H1 (cell line): ENCODE measurements around the gene ZFAND6. TPM values are rescaled to one million over a fixed set of nuclear protein-coding genes. Genes with fewer than 3 reads are reported as not detected.

Source experiments
- CTCF ChIA-PET: fragments of 300-600 bp; sonication (Branson Sonifier 250); formaldehyde crosslinking; loops from one replicate; lab custom pipeline; 2021; ENCODE audit not compliant: partially characterized antibody; lab: Charles Lee
- POLR2A ChIA-PET: fragments of 300-600 bp; sonication (Branson Sonifier 250); formaldehyde crosslinking; loops from one replicate; lab custom pipeline; 2021; ENCODE audit warnings: inconsistent platforms; ENCODE audit not compliant: partially characterized antibody; lab: Charles Lee
- DNase-seq, 2 experiments: peaks; one replicate each; pipeline versions ENCODE4 v3.0.0 to v3.0.0-alpha.2; 2010 to 2022; ENCODE audit warnings: low spot score in 2 of 2, low read depth in 1 of 2, mixed read lengths in 1 of 2
- FAIRE-seq: peaks from 2 replicates; lab custom pipeline; 2011; peaks lifted over from hg19 to GRCh38; lab: Jason Lieb, UNC
- H2AFZ ChIP-seq: 2 replicates; pipeline ENCODE4 v1.8.1; 2012; ENCODE audit warnings: low read length, inconsistent platforms
- H2AK5ac ChIP-seq: 2 replicates; pipeline ENCODE4 v1.6.1; 2013; ENCODE audit warnings: low read depth, low read length
- H2BK120ac ChIP-seq: replicated peaks from 2 replicates; pipeline ENCODE3; 2013; ENCODE audit warnings: low read depth, low read length, inconsistent platforms
- H2BK12ac ChIP-seq: 2 replicates; pipeline ENCODE4 v1.6.1; 2013; ENCODE audit warnings: low read depth, low read length
- H2BK15ac ChIP-seq: 2 replicates; pipeline ENCODE4 v1.6.1; 2013; ENCODE audit warnings: low read length
- H2BK20ac ChIP-seq: 2 replicates; pipeline ENCODE4 v1.6.1; 2013; ENCODE audit warnings: low read length
- H2BK5ac ChIP-seq: 2 replicates; pipeline ENCODE4 v1.6.1; 2013; ENCODE audit warnings: low read depth, low read length
- H3K14ac ChIP-seq: 2 replicates; pipeline ENCODE4 v1.6.1; 2013; ENCODE audit warnings: inconsistent platforms; ENCODE audit not compliant: insufficient read length
- H3K18ac ChIP-seq: 2 replicates; pipeline ENCODE4 v1.6.1; 2013; ENCODE audit warnings: low read length; ENCODE audit errors: extremely low read depth
- H3K23ac ChIP-seq: 2 replicates; pipeline ENCODE4 v1.6.1; 2013; ENCODE audit warnings: inconsistent platforms; ENCODE audit not compliant: insufficient read length
- H3K23me2 ChIP-seq: 2 replicates; pipeline ENCODE4 v1.6.1; 2013; ENCODE audit warnings: low read depth, low read length
- H3K27ac ChIP-seq: 2 replicates; pipeline ENCODE4 v1.6.1; 2011; ENCODE audit warnings: low read depth, low read length, inconsistent platforms
- H3K27me3 ChIP-seq, 4 experiments: replicated peaks in 1 of 4; 1 replicate in 1 of 4; 2 replicates in 3 of 4; pipeline versions ENCODE4 v1.6.1 to v1.8.1; 2011 to 2013; ENCODE audit warnings: low read length in 3 of 4, mild to moderate bottlenecking in 3 of 4, inconsistent platforms in 2 of 4, mixed read lengths in 2 of 4, moderate library complexity in 1 of 4; ENCODE audit not compliant: control insufficient read depth in 3 of 4, insufficient read depth in 3 of 4; ENCODE audit errors: extremely low read depth in 1 of 4
- H3K36me3 ChIP-seq, 4 experiments: 2 replicates each; pipeline versions ENCODE4 v1.6.1 to v1.8.1; 2011 to 2013; ENCODE audit warnings: mild to moderate bottlenecking in 4 of 4, low read length in 3 of 4, moderate library complexity in 2 of 4, control low read depth in 1 of 4, inconsistent platforms in 1 of 4; ENCODE audit not compliant: insufficient read depth in 4 of 4, control insufficient read depth in 2 of 4
- H3K4ac ChIP-seq: replicated peaks from 2 replicates; pipeline ENCODE3; 2013; ENCODE audit warnings: low read length, low read depth, mixed read lengths, inconsistent platforms; ENCODE audit not compliant: insufficient read length
- H3K4me1 ChIP-seq, 4 experiments: replicated peaks in 1 of 4; 1 replicate in 1 of 4; 2 replicates in 3 of 4; pipeline versions ENCODE4 v1.6.1 to v1.8.1; 2011 to 2013; ENCODE audit warnings: low read length in 3 of 4, inconsistent platforms in 2 of 4, mixed read lengths in 1 of 4; ENCODE audit not compliant: insufficient read depth in 4 of 4, control insufficient read depth in 3 of 4
- H3K4me2 ChIP-seq, 2 experiments: 2 replicates each; pipeline versions ENCODE4 v1.6.1 to v1.8.1; 2011 to 2013; ENCODE audit warnings: low read depth in 2 of 2, low read length in 2 of 2, control low read depth in 1 of 2, inconsistent platforms in 1 of 2, mild to moderate bottlenecking in 1 of 2; ENCODE audit not compliant: insufficient read depth in 1 of 2
- H3K4me3 ChIP-seq, 4 experiments: fragments of 200-600, 300-600 bp in 1 of 4; sonication (generic), shearing (Covaris generic), sonication (Bioruptor Twin) in 1 of 4; 2 replicates each; pipeline versions ENCODE4 v1.5.1 to v1.8.1; 2011 to 2016; ENCODE audit warnings: low read length in 4 of 4, low read depth in 3 of 4, control low read depth in 2 of 4, inconsistent platforms in 2 of 4, mild to moderate bottlenecking in 2 of 4, mixed read lengths in 1 of 4, moderate library complexity in 1 of 4; ENCODE audit not compliant: insufficient read depth in 2 of 4; ENCODE audit errors: extremely low read depth in 1 of 4
- H3K56ac ChIP-seq: replicated peaks from 2 replicates; pipeline ENCODE3; 2013; ENCODE audit warnings: low read depth, mild to moderate bottlenecking, mixed read lengths, low read length, inconsistent platforms; ENCODE audit not compliant: insufficient read length
- H3K79me1 ChIP-seq: 2 replicates; pipeline ENCODE4 v1.6.1; 2013; ENCODE audit warnings: low read depth, low read length, control low read depth
- H3K79me2 ChIP-seq, 2 experiments: 2 replicates each; pipeline versions ENCODE4 v1.6.1 to v1.8.1; 2012 to 2013; ENCODE audit warnings: low read length in 2 of 2, mild to moderate bottlenecking in 2 of 2, inconsistent platforms in 1 of 2; ENCODE audit not compliant: insufficient read depth in 2 of 2, control insufficient read depth in 1 of 2
- H3K9ac ChIP-seq, 4 experiments: replicated peaks in 1 of 4; 1 replicate in 1 of 4; 2 replicates in 3 of 4; pipeline versions ENCODE4 v1.6.1 to v1.8.1; 2011 to 2013; ENCODE audit warnings: low read depth in 3 of 4, low read length in 3 of 4, control low read depth in 2 of 4, mild to moderate bottlenecking in 2 of 4, moderate library complexity in 2 of 4, inconsistent platforms in 1 of 4; ENCODE audit errors: extremely low read depth in 1 of 4
- H3K9me3 ChIP-seq, 2 experiments: 2 replicates each; pipeline versions ENCODE4 v1.6.1 to v1.8.1; 2012 to 2013; ENCODE audit warnings: mild to moderate bottlenecking in 2 of 2, moderate library complexity in 2 of 2, control low read depth in 1 of 2, inconsistent platforms in 1 of 2, low read depth in 1 of 2, low read length in 1 of 2, mixed read lengths in 1 of 2; ENCODE audit not compliant: insufficient read depth in 2 of 2
- H4K20me1 ChIP-seq, 2 experiments: replicated peaks in 1 of 2; 2 replicates each; pipeline versions ENCODE3 to v1.8.1; 2011 to 2013; ENCODE audit warnings: inconsistent platforms in 2 of 2, low read length in 2 of 2, mild to moderate bottlenecking in 1 of 2; ENCODE audit not compliant: insufficient read depth in 2 of 2, control insufficient read depth in 1 of 2
- H4K5ac ChIP-seq: 2 replicates; pipeline ENCODE4 v1.6.1; 2013; ENCODE audit warnings: low read length, low read depth, mixed read lengths, inconsistent platforms; ENCODE audit not compliant: insufficient read length
- H4K8ac ChIP-seq: 2 replicates; pipeline ENCODE4 v1.8.0; 2013; ENCODE audit warnings: mild to moderate bottlenecking, moderate library complexity, low read length, inconsistent platforms; ENCODE audit not compliant: insufficient read depth; ENCODE audit errors: extremely low read depth
- H4K91ac ChIP-seq: replicated peaks from 2 replicates; pipeline ENCODE3; 2013; ENCODE audit warnings: low read length, mixed read lengths, inconsistent platforms; ENCODE audit not compliant: insufficient read length
- CBX5 ChIP-seq: fragments of 300-800, 300-1000 bp; sonication (generic); IDR thresholded peaks from 2 replicates; pipeline ENCODE4 v1.7.1; 2016; ENCODE audit warnings: antibody characterized with exemption, low read length, low read depth
- CREB1 ChIP-seq: IDR thresholded peaks from 2 replicates; pipeline ENCODE4 v1.6.1; 2012; ENCODE audit warnings: inconsistent platforms
- EGR1 ChIP-seq: IDR thresholded peaks from 2 replicates; pipeline ENCODE4 v1.6.1; 2011; ENCODE audit warnings: low read depth, low read length, borderline replicate concordance
- EP300 ChIP-seq, 2 experiments: IDR thresholded peaks; 1 replicate in 1 of 2; 2 replicates in 1 of 2; pipeline ENCODE4 v1.6.1; 2011 to 2012; ENCODE audit warnings: low read depth in 2 of 2, low read length in 2 of 2, mild to moderate bottlenecking in 2 of 2, borderline replicate concordance in 1 of 2, inconsistent platforms in 1 of 2, moderate library complexity in 1 of 2
- KDM5A ChIP-seq: fragments of 200-600 bp; IDR thresholded peaks from 2 replicates; pipeline ENCODE4 v1.7.1; 2012; ENCODE audit warnings: mild to moderate bottlenecking, low read length, inconsistent platforms, mixed read lengths
- PHF8 ChIP-seq: fragments of 200-600 bp; sonication (generic); conservative IDR thresholded peaks from 2 replicates; pipeline ENCODE4 v1.7.1; 2012; ENCODE audit warnings: low read depth, mild to moderate bottlenecking, inconsistent platforms, low read length, moderate library complexity
- RAD21 ChIP-seq, 2 experiments: IDR thresholded peaks in 1 of 2; conservative IDR thresholded peaks in 1 of 2; 2 replicates each; pipeline ENCODE4 v1.6.1; 2011; ENCODE audit warnings: low read depth in 2 of 2, low read length in 2 of 2, improper control_type of control experiment in 1 of 2, inconsistent platforms in 1 of 2, mild to moderate bottlenecking in 1 of 2, moderate library complexity in 1 of 2
- RBBP5 ChIP-seq: IDR thresholded peaks from 2 replicates; pipeline ENCODE4 v1.7.1; 2012; ENCODE audit warnings: low read depth, mild to moderate bottlenecking, inconsistent platforms, low read length, moderate library complexity, borderline replicate concordance
- SIN3A ChIP-seq, 2 experiments: IDR thresholded peaks in 1 of 2; conservative IDR thresholded peaks in 1 of 2; 2 replicates each; pipeline ENCODE4 v1.6.1; 2011 to 2012; ENCODE audit warnings: low read length in 2 of 2, improper control_type of control experiment in 1 of 2, low read depth in 1 of 2, mild to moderate bottlenecking in 1 of 2
- TAF1 ChIP-seq: IDR thresholded peaks from 2 replicates; pipeline ENCODE4 v1.6.1; 2011; ENCODE audit warnings: mild to moderate bottlenecking, low read depth, low read length
- TEAD4 ChIP-seq: IDR thresholded peaks from 2 replicates; pipeline ENCODE4 v1.6.1; 2012; ENCODE audit warnings: low read depth, low read length, inconsistent platforms, mixed read lengths
- ZNF274 ChIP-seq: IDR thresholded peaks from 2 replicates; pipeline ENCODE4 v1.7.0; 2012; ENCODE audit warnings: low read length, borderline replicate concordance; ENCODE audit errors: extremely low read depth
- WGBS, 2 experiments: shearing (Covaris generic) in 1 of 2; methylation state at CpG; one replicate each; pipeline versions ENCODE4 v1.1.6 to v1.1.7; 2013 to 2015; ENCODE audit warnings: low lambda C conversion rate in 2 of 2, mixed read lengths in 2 of 2, inconsistent platforms in 1 of 2, low coverage in 1 of 2, missing lambda C conversion rate in 1 of 2; ENCODE audit not compliant: insufficient replicate concordance in 2 of 2, insufficient coverage in 1 of 2, insufficient read length in 1 of 2; ENCODE audit errors: extremely low coverage in 1 of 2, missing lambda C conversion rate in 1 of 2; 5-methylcytosine and 5-hydroxymethylcytosine counted together
- polyA plus RNA-seq, 7 experiments: library from polyadenylated mRNA; depleted of rRNA in 3 of 7; stranded (reverse) in 5 of 7; unstranded in 2 of 7; fragments of >200 nt in 5 of 7; fragments of 200-250 nt in 2 of 7; gene quantifications; 1 replicate in 5 of 7; 2 replicates in 1 of 7; 4 replicates in 1 of 7; pipeline versions ENCODE4 v1.2.1 to v1.2.3, GENCODE V29; 2011 to 2013; ENCODE audit warnings: missing spikeins in 2 of 7, mixed read lengths in 2 of 7
- total RNA-seq: library from RNA; stranded (reverse); fragmentation: NEBNext Ultra II Directional; extraction: Animal tissue kit (Norgen Biotek cat#: 25700); gene quantifications from 2 replicates; pipeline ENCODE4 v1.2.1, GENCODE V29; 2021

The ZFAND6 gene
- total and polyA plus RNA-seq, 2 of the 8 experiments (the other 6 are each of a cell fraction or from before 2014, with no cell fraction given): 136 to 237 TPM

DNA sequence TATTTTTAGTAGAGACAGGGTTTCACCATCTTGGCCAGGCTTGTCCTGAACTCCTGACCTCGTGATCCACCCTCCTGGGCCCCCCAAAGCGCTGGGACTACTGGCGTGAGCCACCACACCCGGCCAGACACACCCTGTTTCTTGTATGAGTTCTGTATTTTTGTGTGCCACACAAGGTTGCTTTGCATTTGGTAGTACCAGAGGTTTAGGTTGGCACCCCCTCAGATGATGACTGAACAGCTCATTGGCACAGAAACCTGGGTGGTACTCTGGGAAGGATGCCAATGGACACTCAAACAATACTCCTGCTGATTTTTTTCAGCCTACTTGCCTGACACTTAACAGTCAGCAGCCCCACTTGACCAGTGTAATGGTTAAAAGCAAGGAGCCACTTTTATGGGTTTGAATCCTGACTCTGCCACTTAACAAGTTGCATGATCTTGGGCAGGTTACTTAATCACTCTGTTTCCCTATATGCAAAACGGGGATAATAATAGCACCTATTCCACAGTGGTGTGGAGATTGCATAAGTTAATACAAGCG lies 49.3 kb upstream of the ZFAND6 start:
- no peak overlapping the region for H2AFZ ChIP-seq
- H3K23me2 ChIP-seq: no peaks in the 10 kb centered on the region
- H3K79me2 ChIP-seq: no peaks in the 10 kb centered on the region
- H2BK5ac ChIP-seq: no peak overlapping the region
- no peak overlapping the region for H3K4me2 ChIP-seq
- H4K5ac ChIP-seq: no peak overlapping the region
- no peaks in the 10 kb centered on the region; a peak in 1 of 4 replicates for H3K9me3 ChIP-seq
- no peaks in the 10 kb centered on the region for H3K27me3 ChIP-seq
- H3K23ac ChIP-seq: no peak overlapping the region
- ChIA-PET CTCF (interaction anchor here (0.8 to 2.2 kb wide), 2 partner anchors 16 to 90 kb away, joined by 3 to 8 read pairs; no protein-coding TSS in a partner anchor), POLR2A (interaction anchor here (1.0 kb wide), 1 partner anchor 49 kb away, joined by 3 read pairs; no protein-coding TSS in a partner anchor)
- H3K4ac ChIP-seq: no peak overlapping the region
- DNase-seq (no peak), FAIRE-seq (no peak)
- H3K27ac ChIP-seq: no peak overlapping the region
- no peak overlapping the region for H3K56ac ChIP-seq
- no peak overlapping the region for H3K14ac ChIP-seq
- no peak overlapping the region for H3K4me3 ChIP-seq
- H2BK20ac ChIP-seq: no peak overlapping the region
- no peak overlapping the region for H4K8ac ChIP-seq
- H3K9ac ChIP-seq: no peak overlapping the region
- H2BK12ac ChIP-seq: no peak overlapping the region
- no peaks in the 10 kb centered on the region for H3K79me1 ChIP-seq
- no peak overlapping the region for H3K18ac ChIP-seq
- no peak overlapping the region for H2BK15ac ChIP-seq
- no peak overlapping the region for H2AK5ac ChIP-seq
- H2BK120ac ChIP-seq: no peak overlapping the region
- no peaks in the 10 kb centered on the region for H3K4me1 ChIP-seq
- no peak for TF ChIP-seq CREB1
- TF ChIP-seq ZNF274: no peak
- TF ChIP-seq RAD21 (IDR thresholded peaks at IDR 0.05 in 1 of 2, conservative IDR thresholded peaks at IDR 0.05 in 1 of 2; ENCODE audit: low read depth in 2 of 2, low read length in 2 of 2): no peak
- no peak for TF ChIP-seq PHF8
- TF ChIP-seq EGR1: no peak
- no peak for TF ChIP-seq RBBP5
- no peak for TF ChIP-seq TAF1
- TF ChIP-seq CBX5: no peak
- no peak for TF ChIP-seq EP300 (IDR thresholded peaks at IDR 0.05; ENCODE audit: borderline replicate concordance in 1 of 2, low read depth in 2 of 2, low read length in 2 of 2)
- TF ChIP-seq TEAD4: no peak
- TF ChIP-seq KDM5A: no peak
- TF ChIP-seq SIN3A (conservative IDR thresholded peaks at IDR 0.05 in 1 of 2, IDR thresholded peaks at IDR 0.05 in 1 of 2; ENCODE audit: low read depth in 1 of 2, low read length in 2 of 2): no peak
- WGBS, 2 experiments: 90% methylated on average over 6 of the region's 6 CpGs; no CpG with 5 or more reads in 1 of the 2 experiments
- no peaks in the 10 kb centered on the region for H3K36me3 ChIP-seq
- H4K91ac ChIP-seq: no peak overlapping the region
- no peaks in the 10 kb centered on the region for H4K20me1 ChIP-seq
